ENCODE data around the gene DACT1.
"Not testable (repeated sequence)": the region's sequence is repeated elsewhere in the genome, so short reads cannot be mapped to it uniquely, and the experiment has no call there.

The DACT1 gene

DNA sequence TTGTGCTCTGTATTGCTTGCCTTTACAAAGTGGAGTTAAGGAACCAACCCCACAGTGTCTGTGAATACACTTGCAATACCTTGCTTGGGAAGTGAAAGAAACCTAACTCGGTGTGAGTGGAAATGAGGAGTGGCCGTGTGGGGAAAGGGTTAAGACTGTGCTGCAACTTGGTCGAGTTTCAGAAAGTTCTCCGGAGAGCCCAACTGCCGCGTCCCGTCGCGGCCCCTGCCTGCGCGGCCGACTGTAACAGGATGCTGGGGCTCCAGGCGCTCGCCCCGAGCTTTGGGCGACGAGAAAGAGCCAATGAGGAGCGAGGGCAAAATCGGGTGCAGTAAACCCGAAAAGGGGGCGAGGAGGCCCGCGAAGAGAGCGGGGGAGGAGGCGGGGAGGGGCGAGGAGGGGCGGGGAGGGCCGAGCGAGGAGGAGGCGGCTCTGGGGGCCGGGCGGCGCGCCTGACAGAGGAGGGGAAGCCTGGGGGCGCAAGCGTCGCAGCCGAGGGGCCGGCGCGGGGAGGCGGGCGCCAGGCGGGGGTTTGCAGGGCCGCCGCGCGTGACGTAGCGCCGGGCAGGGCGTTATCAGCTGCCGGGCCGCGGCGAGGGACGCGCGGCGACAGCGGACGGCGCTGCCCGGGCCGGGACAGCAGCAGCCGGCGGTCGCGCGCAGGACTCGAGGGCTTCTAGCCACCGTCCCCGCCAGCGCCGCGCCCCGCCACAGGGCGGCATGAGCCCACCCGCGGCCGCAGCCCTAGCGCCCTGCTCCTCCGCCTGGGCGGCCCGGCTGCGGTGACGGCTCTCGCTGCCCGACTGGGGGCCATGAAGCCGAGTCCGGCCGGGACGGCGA is at the start of gene DACT1:
Gene DACT1, plus strand, starts transcription at position 572 of the 840 bp plus-strand sequence. Its CDS starts 241 bp downstream, at position 813.
- DNase-seq: peak; percentile 96

DNA sequence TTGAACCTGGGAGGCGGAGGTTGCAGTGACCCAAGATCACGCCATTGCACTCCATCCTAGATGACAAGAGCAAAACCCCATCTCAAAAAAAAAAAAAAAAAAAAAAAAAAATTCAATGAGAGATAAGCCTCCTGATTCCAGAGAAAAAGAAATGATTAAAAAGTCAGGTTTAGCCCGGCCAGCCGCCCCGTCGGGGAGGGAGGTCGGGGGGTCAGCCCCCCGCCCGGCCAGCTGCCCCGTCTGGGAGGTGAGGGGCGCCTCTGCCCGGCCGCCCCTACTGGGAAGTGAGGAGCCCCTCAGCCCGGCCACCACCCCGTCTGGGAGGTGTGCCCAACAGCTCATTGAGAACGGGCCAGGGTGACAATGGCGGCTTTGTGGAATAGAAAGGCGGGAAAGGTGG is 49.4 kb upstream of the DACT1 start:
- not testable (repeated sequence) for DNase-seq

DNA sequence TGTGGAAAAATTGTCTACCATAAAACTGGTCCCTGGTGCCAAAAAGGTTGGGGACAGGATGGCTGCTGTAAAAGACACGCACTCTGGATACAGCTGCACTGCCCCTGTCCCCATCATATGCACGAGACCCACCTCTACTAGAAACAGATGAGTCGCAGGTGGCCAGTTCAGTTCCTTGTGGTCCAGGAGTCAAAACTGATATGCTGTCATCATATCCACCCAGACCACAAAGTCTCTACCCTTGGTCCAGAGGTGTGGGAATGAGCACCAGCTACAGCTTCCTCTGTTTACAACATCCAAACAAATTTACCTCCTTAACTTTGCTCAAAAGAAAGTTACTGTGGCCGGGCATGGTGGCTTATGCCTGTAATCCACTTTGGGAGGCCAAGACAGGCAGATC is 43.8 kb upstream of the DACT1 start:
- no peak for DNase-seq

DNA sequence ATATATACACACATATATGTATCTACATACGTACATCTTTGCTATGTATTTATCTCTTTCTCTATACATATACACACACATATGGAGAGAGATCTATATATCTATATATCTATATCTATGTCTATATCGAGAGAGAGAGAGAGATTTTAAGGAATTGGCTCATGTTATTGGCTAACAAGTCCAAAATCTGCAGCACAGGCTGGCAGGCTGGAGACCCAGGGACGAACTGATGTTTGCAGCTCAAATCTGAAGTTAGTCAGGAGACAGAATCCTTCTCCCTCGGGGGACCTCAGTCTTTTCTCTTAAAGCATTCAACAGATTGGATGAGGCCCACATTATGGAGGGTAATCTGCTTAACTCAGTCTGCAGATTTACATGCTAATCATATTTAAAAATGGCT is 40.7 kb upstream of the DACT1 start:
- no peak for DNase-seq

GRCh38 chr14:58598028-58598803 is 39.5 kb upstream of the DACT1 start:
- DNase-seq: no peak

GRCh38 chr14:58598804-58599525 is 38.8 kb upstream of the DACT1 start:
- DNase-seq: no peak

DNA sequence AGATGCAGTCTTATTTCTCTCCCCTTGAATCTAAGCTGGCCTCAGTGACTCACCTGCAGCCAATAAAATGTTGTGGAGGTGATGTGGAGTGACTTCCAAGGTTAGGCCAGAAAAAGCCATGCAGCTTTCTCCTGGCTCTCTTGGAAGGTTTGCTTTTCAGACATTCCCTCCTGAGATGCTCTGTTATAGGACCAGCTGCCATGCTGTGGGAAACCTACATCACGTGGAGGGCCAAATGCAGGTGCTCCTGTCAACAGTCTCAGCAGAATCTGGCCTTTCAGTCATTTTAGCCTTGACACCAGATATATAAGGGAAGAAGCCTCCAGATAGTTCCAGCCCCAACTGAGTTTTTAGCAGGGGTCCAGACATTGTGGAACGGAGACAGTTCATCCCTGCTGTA is 38.1 kb upstream of the DACT1 start:
- no peak for DNase-seq

DNA sequence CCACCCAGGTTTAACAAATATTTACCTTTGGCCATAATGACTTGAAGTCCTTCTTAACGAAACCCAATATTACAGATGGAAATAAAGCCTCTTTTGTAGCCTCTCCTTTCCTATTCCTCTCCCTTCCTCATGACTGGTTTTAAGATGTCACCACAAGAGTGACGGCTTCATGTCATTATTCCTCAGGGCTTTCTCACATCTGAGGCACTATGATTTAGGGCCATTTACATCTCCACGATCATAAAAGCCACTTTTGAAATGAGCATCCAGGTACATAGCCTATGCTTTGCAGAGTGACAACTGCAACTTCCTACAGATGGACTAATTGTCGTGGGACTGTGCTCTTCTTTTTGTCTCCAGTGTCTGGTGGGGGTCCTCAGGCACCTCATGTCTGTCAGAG is 32.3 kb upstream of the DACT1 start:
- no peak for DNase-seq

- no peak for DNase-seq
Measured at GRCh38 chr14:58607131-58607951, 30.4 kb upstream of the DACT1 start.

GRCh38 chr14:58607952-58608317 is 29.8 kb upstream of the DACT1 start:
- DNase-seq: no peak

GRCh38 chr14:58617619-58618018 is 20.1 kb upstream of the DACT1 start:
- no peak for DNase-seq

- DNase-seq: no peak
Measured at GRCh38 chr14:58620011-58620410, 17.8 kb upstream of the DACT1 start.

- DNase-seq: no peak
Measured at GRCh38 chr14:58625438-58625837, 12.3 kb upstream of the DACT1 start.

DNA sequence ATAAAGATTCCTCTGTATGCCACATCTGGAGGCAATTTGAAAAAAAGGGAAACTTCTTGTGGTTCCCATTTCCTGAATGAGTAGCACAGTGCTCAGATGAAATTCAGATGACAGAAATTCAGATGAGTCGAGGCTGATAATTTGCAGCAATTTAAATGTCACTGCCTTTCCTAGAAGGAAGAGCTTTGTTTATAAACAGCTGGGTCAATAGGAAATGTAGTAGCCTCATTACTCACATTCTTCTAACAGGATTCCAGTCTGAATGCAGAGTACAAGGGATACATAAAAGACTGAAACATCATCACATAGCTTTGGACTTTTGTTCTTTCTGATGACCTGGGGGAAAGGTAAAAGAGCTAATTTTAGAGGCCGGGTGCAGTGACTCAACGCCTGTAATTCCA is 11.3 kb upstream of the DACT1 start:
- no peak for DNase-seq

GRCh38 chr14:58628406-58628805 is 9.4 kb upstream of the DACT1 start:
- DNase-seq: no peak

DNA sequence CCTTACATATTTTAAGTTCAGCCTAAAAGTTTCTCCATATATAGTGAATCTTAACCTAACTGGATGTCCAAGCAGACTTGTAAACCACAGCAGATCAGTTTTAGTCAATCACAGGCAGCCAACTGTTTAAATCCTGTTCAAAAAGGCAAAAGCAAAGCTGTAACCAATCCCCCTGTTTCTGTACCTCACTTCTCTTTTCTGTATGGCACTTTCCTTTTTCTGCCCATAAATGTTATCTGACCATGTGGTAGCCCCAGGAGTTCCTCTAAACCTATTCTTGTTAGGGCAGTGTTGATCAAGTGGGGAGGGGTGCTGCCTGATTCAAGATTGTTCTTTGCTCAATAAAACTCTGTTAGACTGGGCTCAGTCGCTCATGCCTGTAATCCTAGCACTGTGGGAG is 8.5 kb upstream of the DACT1 start:
- DNase-seq: no peak

GRCh38 chr14:58631732-58632131 is 6.0 kb upstream of the DACT1 start:
- DNase-seq: no peak

DNA sequence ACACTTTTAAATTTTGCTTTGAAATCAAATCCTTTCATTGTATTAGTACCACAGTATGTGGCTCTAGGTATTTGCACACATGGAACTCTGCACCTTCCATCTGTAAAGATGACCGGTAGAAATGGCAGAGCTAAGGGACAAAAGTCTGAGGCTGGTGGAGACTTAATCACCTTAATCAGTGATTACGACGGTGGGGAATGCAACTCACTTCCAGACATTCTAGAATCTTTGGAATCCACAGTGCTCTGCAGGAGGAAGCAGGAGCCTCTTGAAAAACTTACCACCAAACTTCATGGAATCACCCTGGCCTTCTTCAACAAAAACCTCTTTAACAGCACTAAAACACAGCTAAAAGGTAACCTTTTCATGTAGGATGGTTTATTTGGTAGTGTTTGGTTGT is 3.9 kb upstream of the DACT1 start:
- DNase-seq: no peak

DNA sequence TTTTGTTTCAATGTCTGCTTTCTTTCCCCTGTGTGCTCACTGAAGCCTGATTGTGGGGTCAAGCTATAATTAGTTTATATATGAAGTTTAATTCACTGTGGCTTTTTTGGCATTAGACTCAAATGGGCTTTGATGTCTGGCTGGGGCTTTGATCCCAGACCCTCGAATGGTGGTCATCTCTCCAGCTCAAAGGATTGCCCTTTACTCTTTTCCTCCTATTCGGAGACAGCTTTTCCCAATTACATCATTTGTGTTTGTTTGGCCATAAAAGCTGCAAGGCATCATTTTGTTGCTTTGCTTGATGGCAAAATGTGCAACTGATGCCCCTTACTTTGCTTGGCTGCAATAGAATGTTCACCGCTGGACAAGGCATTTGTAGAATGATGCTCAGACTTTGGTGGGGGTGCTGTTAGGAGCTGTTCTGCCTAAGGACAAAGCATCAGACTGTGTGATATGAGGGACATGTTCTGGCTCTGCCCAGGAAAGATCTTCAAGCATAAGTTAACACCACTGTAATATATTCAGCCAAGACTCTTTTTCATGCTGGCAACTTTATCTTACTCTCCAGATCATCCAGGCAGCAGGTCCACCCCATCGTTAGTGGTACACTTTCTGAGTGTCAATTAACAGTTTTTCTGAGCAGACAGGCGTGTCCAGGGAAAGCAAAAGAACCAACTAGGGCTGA is 3.2 kb upstream of the DACT1 start:
- DNase-seq: no peak

DNA sequence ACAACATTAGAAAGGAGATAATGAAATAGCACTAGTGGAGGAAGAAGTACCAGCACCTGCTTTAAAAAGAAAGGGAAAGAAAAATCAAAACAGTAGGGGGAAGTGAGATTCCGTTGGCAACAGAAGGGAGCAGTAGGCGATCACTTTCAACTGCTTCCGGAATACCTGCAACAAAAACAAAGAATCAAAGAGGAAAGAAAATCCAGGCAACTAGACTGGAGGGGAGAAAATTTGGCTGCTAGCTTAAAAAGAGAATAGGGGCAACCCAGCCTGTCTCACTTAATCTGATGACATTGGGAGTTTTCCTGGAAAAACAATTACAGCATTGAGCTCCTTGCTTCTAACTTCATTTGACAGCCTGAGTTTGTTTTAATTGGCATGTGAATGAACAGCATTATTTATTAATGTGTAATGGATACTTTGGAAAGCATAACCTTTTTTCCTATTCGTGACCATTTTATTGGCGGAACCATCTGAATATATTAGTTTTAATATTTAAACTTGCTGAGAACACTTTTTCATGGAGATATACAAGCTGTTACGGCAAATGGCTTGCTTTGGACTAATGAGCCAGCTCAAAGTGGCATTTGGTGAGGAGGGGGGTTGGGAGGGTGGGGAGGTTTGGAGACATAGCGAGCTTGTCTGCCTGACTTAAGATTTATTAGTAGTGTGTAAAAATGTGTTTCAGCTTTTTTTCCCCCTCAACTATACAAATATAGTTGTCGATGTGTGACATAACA is 2.5 kb upstream of the DACT1 start:
- no peak for DNase-seq

DNA sequence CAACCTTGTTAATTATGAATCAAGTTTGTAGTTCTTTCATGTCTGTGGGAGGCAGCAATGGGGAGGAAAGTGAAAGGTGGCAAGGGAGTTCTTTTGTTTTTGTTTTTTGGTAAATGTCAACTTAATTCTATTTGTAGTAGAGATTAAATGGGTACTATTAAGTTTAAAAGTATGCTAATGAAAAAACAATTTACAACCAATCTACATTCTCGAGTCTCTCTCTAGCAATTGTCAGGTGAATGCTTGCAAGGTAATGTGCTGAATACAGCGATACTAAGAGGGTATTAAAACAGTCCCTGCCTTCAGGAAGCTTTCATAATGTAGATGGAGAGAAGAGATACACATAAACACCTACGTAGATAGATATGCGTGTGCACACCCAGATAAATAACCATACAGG is 1.6 kb upstream of the DACT1 start:
- DNase-seq: no peak
